K562 (cell line): ENCODE results near the gene MRNIP. TPM values are rescaled to one million over a fixed set of nuclear protein-coding genes. Genes with fewer than 3 reads are reported as not detected.
"Not testable (repeated sequence)": the region's sequence is repeated elsewhere in the genome, so short reads cannot be mapped to it uniquely, and the experiment has no call there.

Source experiments
- ATAC-seq: fragments of 200-7000 bp; cut with Tn5 transposase; 3 replicates; pipeline ENCODE4 v1.9.1; 2020; ENCODE audit warnings: moderate library complexity
- BruUV-seq: library from RNA; stranded (reverse); fragments of 400-500 nt; replicated peaks from 2 replicates; lab custom pipeline; 2021; lab: Mats Ljungman, UMichigan
- CTCF ChIA-PET: fragments of 300-600 bp; formaldehyde crosslinking; extraction: SDS; loops from one replicate; lab custom pipeline; 2021; ENCODE audit warnings: low intra/inter-chr PET ratio; lab: Yijun Ruan, JAX
- POLR2A ChIA-PET: fragments of 300-600, 350-650 bp; sonication (Branson Sonifier 250); formaldehyde crosslinking; extraction: SDS; loops from one replicate; lab custom pipeline; 2021; ENCODE audit warnings: antibody characterized with exemption, inconsistent platforms; lab: Yijun Ruan, JAX
- DNase-seq, 4 experiments: peaks; one replicate each; pipeline versions ENCODE4 v3.0.0 to v3.0.0-alpha.2; 2011 to 2018; ENCODE audit warnings: low spot score in 3 of 4, mixed read lengths in 3 of 4; ENCODE audit errors: extremely low read depth in 1 of 4
- FAIRE-seq: peaks from 2 replicates; lab custom pipeline; 2011; peaks lifted over from hg19 to GRCh38; lab: Jason Lieb, UNC
- H2AFZ ChIP-seq: 2 replicates; pipeline ENCODE4 v1.6.0; 2011; ENCODE audit warnings: low read depth, low read length, control low read depth, inconsistent platforms
- H3K27ac ChIP-seq: fragments of 200-600 bp; 3 replicates; pipeline ENCODE4 v1.8.0; 2011; ENCODE audit warnings: low read depth, mild to moderate bottlenecking, control low read depth, inconsistent platforms, low read length, moderate library complexity, mixed read lengths; ENCODE audit errors: extremely low read depth
- H3K27me3 ChIP-seq, 2 experiments: fragments of 300-600 bp in 1 of 2; 2 replicates in 1 of 2; 3 replicates in 1 of 2; pipeline versions ENCODE4 v1.6.0 to v1.8.0; 2011; ENCODE audit warnings: inconsistent platforms in 2 of 2, low read length in 2 of 2, mild to moderate bottlenecking in 1 of 2, mixed read lengths in 1 of 2, moderate library complexity in 1 of 2; ENCODE audit not compliant: control insufficient read depth in 2 of 2, insufficient read depth in 2 of 2
- H3K36me3 ChIP-seq: fragments of 300-600 bp; 3 replicates; pipeline ENCODE4 v1.8.0; 2011; ENCODE audit warnings: mild to moderate bottlenecking, low read length, inconsistent platforms; ENCODE audit not compliant: control insufficient read depth, insufficient read depth
- H3K4me1 ChIP-seq, 2 experiments: fragments of 200-600 bp in 1 of 2; replicated peaks in 1 of 2; 2 replicates in 1 of 2; 3 replicates in 1 of 2; pipeline versions ENCODE4 v1.5.1 to v1.8.0; 2011; ENCODE audit warnings: inconsistent platforms in 2 of 2, low read length in 2 of 2, mild to moderate bottlenecking in 1 of 2, mixed read lengths in 1 of 2, moderate library complexity in 1 of 2; ENCODE audit not compliant: control insufficient read depth in 2 of 2, insufficient read depth in 2 of 2
- H3K4me2 ChIP-seq: 2 replicates; pipeline ENCODE4 v1.6.1; 2011; ENCODE audit warnings: low read length, control low read depth, inconsistent platforms, mixed read lengths; ENCODE audit not compliant: insufficient read depth
- H3K4me3 ChIP-seq: fragments of 200-600 bp; sonication (generic), shearing (Covaris generic); 2 replicates; pipeline ENCODE4 v1.5.1; 2016; ENCODE audit warnings: control low read depth, inconsistent platforms
- H3K79me2 ChIP-seq: fragments of 200-600 bp; 3 replicates; pipeline ENCODE4 v1.8.0; 2011; ENCODE audit warnings: low read length, inconsistent platforms; ENCODE audit not compliant: control insufficient read depth, insufficient read depth
- H3K9ac ChIP-seq, 2 experiments: 2 replicates each; pipeline versions ENCODE4 v1.6.0 to v1.6.1; 2011; ENCODE audit warnings: low read depth in 2 of 2, low read length in 2 of 2, control low read depth in 1 of 2, inconsistent platforms in 1 of 2, mild to moderate bottlenecking in 1 of 2, mixed read lengths in 1 of 2; ENCODE audit not compliant: insufficient read depth in 1 of 2
- H3K9me1 ChIP-seq: one replicate; pipeline ENCODE4 v1.6.0; 2011; ENCODE audit warnings: inconsistent platforms, mild to moderate bottlenecking, low read length, moderate library complexity; ENCODE audit not compliant: control insufficient read depth, insufficient read depth
- H3K9me3 ChIP-seq: replicated peaks from 2 replicates; pipeline ENCODE4 v1.5.1; 2011; ENCODE audit warnings: low read depth, low read length, inconsistent platforms; ENCODE audit not compliant: control insufficient read depth, insufficient read depth
- H4K20me1 ChIP-seq: replicated peaks from 2 replicates; pipeline ENCODE4 v1.6.1; 2011; ENCODE audit warnings: low read length, inconsistent platforms, mixed read lengths; ENCODE audit not compliant: control insufficient read depth, insufficient read depth
- POLR2G ChIP-seq: fragments of 200-400 bp; formaldehyde crosslinking; IDR thresholded peaks from 2 replicates; pipeline ENCODE4 v1.6.1; 2017; ENCODE audit warnings: low read depth, mild to moderate bottlenecking, antibody characterized with exemption, low read length, moderate library complexity
- ZNF12 ChIP-seq: sonication (generic); formaldehyde crosslinking; IDR thresholded peaks from 2 replicates; pipeline ENCODE4 v1.4.0; 2020; ENCODE audit warnings: mild to moderate bottlenecking, missing genetic modification reagents
- ZNF431 ChIP-seq: sonication (generic); formaldehyde crosslinking; IDR thresholded peaks from 2 replicates; pipeline ENCODE4 v1.8.0; 2022; ENCODE audit warnings: mild to moderate bottlenecking, missing genetic modification reagents
- WGBS: fragments of 100-300 bp; shearing (Covaris generic); methylation state at CpG from one replicate; pipeline ENCODE4 v1.1.6; 2016; ENCODE audit warnings: low coverage, mixed read lengths; ENCODE audit not compliant: insufficient coverage; ENCODE audit errors: missing lambda C conversion rate; 5-methylcytosine and 5-hydroxymethylcytosine counted together
- in situ Hi-C: fragments of 300-500 bp; cut with MboI; formaldehyde crosslinking; loops from 4 replicates; pipeline ENCODE4 v1.15.0; 2018; ENCODE audit warnings: inconsistent platforms, mixed read lengths
- intact Hi-C: fragments of 100-400 bp; cut with micrococcal nuclease; formaldehyde crosslinking; loops from 2 replicates; pipeline ENCODE4 v1.14.2; 2022
- polyA plus RNA-seq, 8 experiments: library from polyadenylated mRNA; depleted of rRNA in 4 of 8; stranded (reverse) in 5 of 8; unstranded in 3 of 8; fragments of >200 nt; fragmentation: Nextera tagmentation in 2 of 8; fragmentation: Illumina TruSeq in 1 of 8; extraction: Ambion mirVana in 2 of 8; extraction: Trizol in 1 of 8; gene quantifications; 2 replicates each; pipeline versions ENCODE4 v1.2.1 to v1.2.3, GENCODE V29; 2011 to 2014; ENCODE audit warnings: inconsistent platforms in 1 of 8, missing spikeins in 1 of 8
- total RNA-seq, 7 experiments: library from RNA; depleted of rRNA in 6 of 7; stranded (reverse); fragments of >200 nt in 6 of 7; fragmentation: Illumina TruSeq in 2 of 7; extraction: Trizol in 2 of 7; gene quantifications; 2 replicates each; pipeline versions ENCODE4 v1.2.1 to v1.2.3, GENCODE V29; 2011 to 2021; ENCODE audit warnings: low replicate concordance in 1 of 7

MRNIP gene
- total and polyA plus RNA-seq, 9 of the 15 experiments (the other 6 are each of a cell fraction or from before 2014, with no cell fraction given), result 3.6 to 39.0 (median 16.8) TPM

DNA sequence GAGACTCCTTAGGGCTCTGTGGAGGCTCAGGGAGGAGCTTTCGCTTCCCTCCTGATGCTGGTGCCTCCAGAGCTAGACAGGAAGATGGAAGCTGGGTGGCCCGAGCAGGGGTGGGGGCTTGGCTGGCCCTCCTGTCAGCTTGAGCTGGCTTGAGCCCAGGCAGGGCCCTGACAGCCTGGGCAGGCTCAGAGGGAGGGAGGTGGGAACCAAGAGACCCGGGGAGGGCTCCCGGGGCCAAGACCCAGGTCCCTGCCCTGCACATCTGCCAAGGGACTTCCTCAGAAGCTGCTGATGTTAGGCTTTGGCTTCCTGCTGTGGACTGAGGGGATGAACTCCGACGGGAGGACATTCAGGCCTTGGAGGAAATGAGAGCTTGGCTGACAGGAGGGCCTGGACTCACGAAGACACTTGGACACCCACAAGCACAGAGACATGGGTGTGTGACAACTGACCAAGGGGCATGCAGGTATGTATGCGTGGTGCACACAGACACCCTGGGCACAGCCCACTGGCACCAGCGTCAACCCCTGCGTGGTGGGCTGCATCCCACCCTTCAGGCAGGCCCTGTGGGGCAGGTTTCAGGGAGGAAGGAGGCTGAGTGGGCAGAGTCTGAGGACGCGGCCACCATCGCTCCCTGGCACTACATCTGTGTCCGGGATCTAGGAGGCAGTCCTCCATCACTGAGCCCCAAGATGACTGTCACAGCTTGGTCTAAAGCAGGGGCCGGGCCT is 66.6 kb downstream of the MRNIP start:
- CTCF ChIA-PET, result no interaction called here
- DNase-seq (no peak), ATAC-seq (no peak), FAIRE-seq (no peak)
- no TSS peak for BruUV-seq
- WGBS, result 76% methylated on average over 14 of the region's 15 CpGs
- Histone ChIP-seq H2AFZ (no peak overlapping the region), H3K27me3 (no peaks in the 10 kb centered on the region), H3K4me1 (peaks cover 0 to 37% of the 10 kb centered on the region in 2 experiments; a peak in 2 of 5 replicates), H3K9me3 (no peaks in the 10 kb centered on the region), H3K36me3 (peaks cover 4% of the 10 kb centered on the region; the same call in 1 of the 3 replicates), H3K4me2 (no peak overlapping the region), H3K9me1 (no peaks in the 10 kb centered on the region), H3K27ac (no peak overlapping the region), H3K79me2 (no peaks in the 10 kb centered on the region), H3K4me3 (no peak overlapping the region), H4K20me1 (no peaks in the 10 kb centered on the region), H3K9ac (peak overlapping the region in 1 of 2 experiments; percentile 83; a peak in 2 of 4 replicates)
- in situ Hi-C loops (no loop called here), intact Hi-C loops (no loop called here)
- POLR2A ChIA-PET, result interaction anchor here (0.5 to 1.4 kb wide), 6 partner anchors 9 to 92 kb away, joined by 3 to 5 read pairs (median 4); no protein-coding TSS in a partner anchor
- no peak for TF ChIP-seq ZNF12 (CRISPR knock-in tag)
- TF ChIP-seq POLR2G, result 0 out of 2 replicates have a peak, but pooled peaks have one; percentile 34

DNA sequence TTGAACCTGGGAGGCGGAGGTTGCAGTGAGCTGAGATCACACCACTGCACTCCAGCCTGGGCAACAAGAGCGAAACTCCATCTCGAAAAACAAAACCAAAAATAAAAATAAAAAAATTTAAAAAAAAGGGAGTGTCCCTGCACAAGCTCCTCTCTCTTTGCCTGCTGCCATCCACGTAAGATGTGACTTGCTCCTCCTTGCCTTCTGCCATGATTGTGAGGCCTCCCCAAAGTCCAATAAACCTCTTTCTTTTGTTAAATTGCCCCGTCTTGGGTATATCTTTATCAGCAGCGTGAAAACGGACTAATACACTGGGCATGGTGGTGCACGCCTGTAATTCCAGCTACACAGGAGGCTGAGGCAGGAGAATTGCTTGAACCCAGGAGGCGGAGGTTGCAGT is 69.3 kb downstream of the MRNIP start:
- H2AFZ ChIP-seq, H3K36me3 ChIP-seq, CTCF ChIA-PET, FAIRE-seq, H3K9me1 ChIP-seq, H3K4me2 ChIP-seq, BruUV-seq, H3K9me3 ChIP-seq, H3K27me3 ChIP-seq, H3K9ac ChIP-seq, intact Hi-C loops, H3K79me2 ChIP-seq, POLR2A ChIA-PET, H3K27ac ChIP-seq, ATAC-seq, DNase-seq, H3K4me3 ChIP-seq, in situ Hi-C loops, H4K20me1 ChIP-seq: not testable (repeated sequence)
- H3K4me1 ChIP-seq, result peaks cover 0 to 24% of the 10 kb centered on the region in 2 experiments; a peak in 2 of 5 replicates
- peak; percentile 92 for TF ChIP-seq ZNF431 (CRISPR knock-in tag)
- WGBS, result 85% methylated on average over 8 of the region's 9 CpGs
